B cell (primary cell): ENCODE data around the gene FSCN2.

Source experiments
- EZH2 ChIP-seq: IDR thresholded peaks from 2 replicates; pipeline ENCODE4 v1.6.1; 2012; ENCODE audit warnings: borderline replicate concordance, low read depth, mild to moderate bottlenecking, moderate library complexity, low read length; ENCODE audit not compliant: insufficient read depth, poor library complexity, severe bottlenecking
- TF ChIP-seq, protein P1 (sequence below): fragments of 200-600 bp; IDR thresholded peaks from one replicate; pipeline ENCODE4 v1.8.0; 2022; ENCODE audit warnings: antibody characterized with exemption, mild to moderate bottlenecking

DNA sequence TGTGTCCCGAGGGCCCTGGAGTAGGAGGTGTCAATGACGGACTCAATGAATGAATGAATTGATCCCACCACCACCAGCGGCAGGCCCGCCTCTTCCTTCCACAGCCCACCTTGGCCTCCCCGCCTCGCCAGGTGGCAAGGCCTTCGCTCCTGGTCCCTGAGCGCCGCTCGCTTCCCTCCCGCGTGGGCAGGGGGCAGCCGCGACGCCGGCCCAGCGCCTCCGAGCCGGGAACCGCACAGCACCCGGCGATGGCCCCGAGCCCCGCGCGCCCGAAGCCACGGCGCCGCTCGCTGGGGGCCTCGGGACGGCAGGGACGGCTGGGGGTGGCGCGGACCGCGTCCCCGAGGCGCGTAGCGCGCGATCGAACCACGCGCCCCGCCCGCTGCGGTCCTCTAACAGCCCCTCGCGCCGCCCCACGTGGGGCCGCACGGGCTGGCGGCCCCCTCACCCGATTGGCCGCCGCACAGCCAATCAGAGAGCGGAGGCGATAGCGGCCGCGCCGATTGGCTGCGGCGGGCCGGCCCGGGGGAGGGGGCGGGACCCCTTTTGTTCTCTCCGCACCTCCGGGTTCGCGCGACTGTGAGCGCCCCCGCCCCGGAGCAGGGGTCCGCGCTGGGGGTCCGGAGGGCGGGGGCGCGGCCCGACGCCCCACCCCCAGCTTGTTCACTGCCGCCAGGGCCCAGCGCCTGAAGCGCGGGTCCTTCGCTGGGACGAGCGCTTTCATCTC lies 46.9 kb upstream of the FSCN2 start:
- TF ChIP-seq, protein P1, sequence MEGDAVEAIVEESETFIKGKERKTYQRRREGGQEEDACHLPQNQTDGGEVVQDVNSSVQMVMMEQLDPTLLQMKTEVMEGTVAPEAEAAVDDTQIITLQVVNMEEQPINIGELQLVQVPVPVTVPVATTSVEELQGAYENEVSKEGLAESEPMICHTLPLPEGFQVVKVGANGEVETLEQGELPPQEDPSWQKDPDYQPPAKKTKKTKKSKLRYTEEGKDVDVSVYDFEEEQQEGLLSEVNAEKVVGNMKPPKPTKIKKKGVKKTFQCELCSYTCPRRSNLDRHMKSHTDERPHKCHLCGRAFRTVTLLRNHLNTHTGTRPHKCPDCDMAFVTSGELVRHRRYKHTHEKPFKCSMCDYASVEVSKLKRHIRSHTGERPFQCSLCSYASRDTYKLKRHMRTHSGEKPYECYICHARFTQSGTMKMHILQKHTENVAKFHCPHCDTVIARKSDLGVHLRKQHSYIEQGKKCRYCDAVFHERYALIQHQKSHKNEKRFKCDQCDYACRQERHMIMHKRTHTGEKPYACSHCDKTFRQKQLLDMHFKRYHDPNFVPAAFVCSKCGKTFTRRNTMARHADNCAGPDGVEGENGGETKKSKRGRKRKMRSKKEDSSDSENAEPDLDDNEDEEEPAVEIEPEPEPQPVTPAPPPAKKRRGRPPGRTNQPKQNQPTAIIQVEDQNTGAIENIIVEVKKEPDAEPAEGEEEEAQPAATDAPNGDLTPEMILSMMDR = no peak
- no peak for TF ChIP-seq EZH2
